Bronchial epithelial cell (primary cell): ENCODE data around the gene RFX6. TPM values are rescaled to one million over a fixed set of nuclear protein-coding genes. Genes with fewer than 3 reads are reported as not detected.

ENCODE experiments used
- DNase-seq: peaks from one replicate; pipeline ENCODE4 v3.0.0-alpha.2; 2010; ENCODE audit warnings: low read depth
- FAIRE-seq: peaks from 2 replicates; lab custom pipeline; 2011; peaks lifted over from hg19 to GRCh38; lab: Jason Lieb, UNC
- H3K27me3 ChIP-seq: 2 replicates; pipeline ENCODE4 v1.5.1; 2011; ENCODE audit warnings: low read length; ENCODE audit not compliant: control insufficient read depth, insufficient read depth
- H3K36me3 ChIP-seq: 2 replicates; pipeline ENCODE4 v1.5.1; 2011; ENCODE audit warnings: low read length; ENCODE audit not compliant: control insufficient read depth, insufficient read depth
- H3K4me3 ChIP-seq: 2 replicates; pipeline ENCODE4 v1.5.1; 2011; ENCODE audit warnings: mild to moderate bottlenecking, low read depth, low read length, control low read depth
- total RNA-seq: library from RNA; depleted of rRNA; stranded (reverse); fragments of >200 nt; gene quantifications from 2 replicates; pipeline ENCODE4 v1.2.1, GENCODE V29; 2014
- TF ChIP-seq, protein P1 (sequence below): IDR thresholded peaks from 2 replicates; pipeline ENCODE4 v1.5.1; 2011; ENCODE audit warnings: mild to moderate bottlenecking, moderate library complexity, low read length, control low read depth, inconsistent platforms; ENCODE audit not compliant: insufficient read depth, severe bottlenecking

The RFX6 gene
- total RNA-seq, 1 donor from 2014 or later = not detected

DNA sequence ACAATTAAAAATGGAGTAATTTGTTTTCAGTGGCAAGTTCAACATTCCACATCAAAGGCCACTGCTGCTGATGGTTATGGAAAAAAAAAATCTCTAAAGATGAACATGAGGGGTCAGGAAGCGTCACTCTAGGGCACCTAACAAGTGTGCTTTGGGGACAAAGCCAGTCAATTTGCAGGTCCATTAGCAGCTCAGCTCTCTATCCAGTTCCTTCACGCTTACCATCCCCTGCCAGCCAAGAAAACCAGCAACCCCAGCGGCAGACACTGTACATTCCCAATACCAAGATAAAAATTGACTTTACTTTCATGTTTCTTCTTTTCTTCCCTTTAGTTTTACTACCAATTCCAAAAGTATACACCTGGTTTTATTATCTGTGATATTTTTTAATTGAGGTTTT, 10.1 kb downstream of the RFX6 start:
- DNase-seq = no peak
- no peaks in the 10 kb centered on the region for H3K27me3 ChIP-seq
- FAIRE-seq = no peak
- no peak overlapping the region for H3K4me3 ChIP-seq
- no peaks in the 10 kb centered on the region for H3K36me3 ChIP-seq
- TF ChIP-seq, protein P1, sequence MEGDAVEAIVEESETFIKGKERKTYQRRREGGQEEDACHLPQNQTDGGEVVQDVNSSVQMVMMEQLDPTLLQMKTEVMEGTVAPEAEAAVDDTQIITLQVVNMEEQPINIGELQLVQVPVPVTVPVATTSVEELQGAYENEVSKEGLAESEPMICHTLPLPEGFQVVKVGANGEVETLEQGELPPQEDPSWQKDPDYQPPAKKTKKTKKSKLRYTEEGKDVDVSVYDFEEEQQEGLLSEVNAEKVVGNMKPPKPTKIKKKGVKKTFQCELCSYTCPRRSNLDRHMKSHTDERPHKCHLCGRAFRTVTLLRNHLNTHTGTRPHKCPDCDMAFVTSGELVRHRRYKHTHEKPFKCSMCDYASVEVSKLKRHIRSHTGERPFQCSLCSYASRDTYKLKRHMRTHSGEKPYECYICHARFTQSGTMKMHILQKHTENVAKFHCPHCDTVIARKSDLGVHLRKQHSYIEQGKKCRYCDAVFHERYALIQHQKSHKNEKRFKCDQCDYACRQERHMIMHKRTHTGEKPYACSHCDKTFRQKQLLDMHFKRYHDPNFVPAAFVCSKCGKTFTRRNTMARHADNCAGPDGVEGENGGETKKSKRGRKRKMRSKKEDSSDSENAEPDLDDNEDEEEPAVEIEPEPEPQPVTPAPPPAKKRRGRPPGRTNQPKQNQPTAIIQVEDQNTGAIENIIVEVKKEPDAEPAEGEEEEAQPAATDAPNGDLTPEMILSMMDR = no peak

DNA sequence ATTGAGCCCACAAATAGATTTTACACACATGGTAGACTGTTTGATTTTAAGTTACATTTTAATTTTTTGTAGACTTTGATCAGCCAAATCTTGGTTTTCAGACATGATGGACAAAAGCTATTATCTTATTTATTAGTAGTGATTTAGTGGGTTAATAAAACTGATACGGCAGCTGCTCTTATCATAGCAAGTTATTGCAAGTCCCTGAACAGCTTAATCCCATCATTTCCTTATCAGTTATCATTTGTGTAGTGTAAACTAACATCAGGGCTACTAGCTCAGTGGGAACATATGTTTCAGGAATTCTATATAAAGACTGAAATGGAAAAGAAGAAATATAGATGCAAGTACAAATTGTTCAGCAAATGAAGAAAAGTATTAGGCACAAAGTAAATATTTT, 10.9 kb downstream of the RFX6 start:
- FAIRE-seq (no peak), DNase-seq (no peak)
- Histone ChIP-seq H3K36me3 (no peaks in the 10 kb centered on the region), H3K4me3 (no peak overlapping the region), H3K27me3 (no peaks in the 10 kb centered on the region)
- TF ChIP-seq, protein P1 = no peak

DNA sequence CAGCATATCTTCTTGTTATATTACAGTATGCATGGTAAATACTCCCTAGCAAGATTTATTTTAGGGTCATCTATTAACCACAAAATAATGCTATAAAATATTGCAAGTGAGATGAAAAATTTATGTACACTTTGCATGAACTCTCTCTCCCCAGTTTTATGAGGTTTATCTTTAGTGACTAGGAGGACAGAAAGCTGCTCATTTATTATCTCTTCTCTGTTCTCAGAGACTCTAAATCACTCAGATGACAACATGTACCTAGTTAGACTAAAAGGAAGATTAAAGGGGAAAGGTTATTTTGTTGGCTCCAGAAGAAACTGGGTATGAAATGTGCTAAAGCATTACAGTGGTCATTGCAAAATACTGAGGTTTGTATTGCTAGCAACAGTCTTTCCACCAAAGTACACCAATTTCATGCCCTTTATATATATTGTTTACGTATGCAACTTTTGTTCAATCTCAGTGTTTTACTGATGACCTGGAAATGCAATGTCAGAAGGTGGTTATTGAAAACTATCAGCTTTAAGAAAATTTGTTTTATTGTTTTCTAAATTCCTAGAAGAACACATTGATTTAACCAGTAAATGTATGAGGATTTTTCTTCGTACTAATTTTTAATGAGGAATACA, 11.8 kb downstream of the RFX6 start:
- DNase-seq (no peak), FAIRE-seq (no peak)
- Histone ChIP-seq H3K4me3 (no peak overlapping the region), H3K27me3 (no peaks in the 10 kb centered on the region), H3K36me3 (no peaks in the 10 kb centered on the region)
- TF ChIP-seq, protein P1 = no peak

DNA sequence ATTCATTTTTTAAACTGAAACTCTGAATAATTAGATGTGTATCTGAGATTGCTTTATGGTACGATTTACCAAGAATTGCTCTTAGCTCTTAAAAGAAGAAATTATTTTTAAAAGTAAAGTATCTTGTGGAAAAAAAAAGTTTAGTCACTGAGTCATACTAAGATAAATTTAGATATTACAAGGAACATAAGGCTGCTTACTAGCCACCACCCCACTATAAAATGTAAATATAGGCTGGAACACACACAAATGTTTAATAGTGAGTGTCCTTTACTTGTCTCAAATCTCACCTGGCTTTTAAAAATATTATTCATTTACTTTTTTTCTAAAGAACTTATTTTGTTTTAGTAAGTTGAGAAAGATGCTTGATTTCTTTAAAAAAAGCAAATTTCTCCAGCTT, 17.6 kb downstream of the RFX6 start:
- FAIRE-seq (no peak), DNase-seq (no peak)
- Histone ChIP-seq H3K4me3 (no peak overlapping the region), H3K36me3 (no peaks in the 10 kb centered on the region), H3K27me3 (no peaks in the 10 kb centered on the region)
- TF ChIP-seq, protein P1 = no peak

DNA sequence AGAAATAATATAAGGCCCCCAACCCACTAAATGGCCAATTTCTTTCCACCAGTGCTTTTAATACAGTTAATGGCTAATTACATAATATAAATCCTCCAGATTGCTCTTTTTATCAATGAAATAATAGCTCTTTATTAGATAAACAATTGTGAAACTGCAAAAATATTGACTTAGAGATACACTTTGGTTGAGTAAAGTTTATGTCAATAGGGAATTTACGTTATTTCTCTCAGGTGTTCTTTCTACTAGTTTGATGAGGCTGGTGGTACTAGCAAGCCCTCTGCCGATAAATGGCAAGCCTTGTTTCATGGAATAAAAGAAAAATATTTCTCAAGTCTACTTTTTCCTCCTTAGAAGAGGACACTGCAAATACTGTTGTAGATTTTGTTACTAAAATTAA, 18.9 kb downstream of the RFX6 start:
- DNase-seq = no peak
- no peaks in the 10 kb centered on the region for H3K36me3 ChIP-seq
- H3K4me3 ChIP-seq = no peak overlapping the region
- TF ChIP-seq, protein P1 = no peak
- no peaks in the 10 kb centered on the region for H3K27me3 ChIP-seq
- no peak for FAIRE-seq

DNA sequence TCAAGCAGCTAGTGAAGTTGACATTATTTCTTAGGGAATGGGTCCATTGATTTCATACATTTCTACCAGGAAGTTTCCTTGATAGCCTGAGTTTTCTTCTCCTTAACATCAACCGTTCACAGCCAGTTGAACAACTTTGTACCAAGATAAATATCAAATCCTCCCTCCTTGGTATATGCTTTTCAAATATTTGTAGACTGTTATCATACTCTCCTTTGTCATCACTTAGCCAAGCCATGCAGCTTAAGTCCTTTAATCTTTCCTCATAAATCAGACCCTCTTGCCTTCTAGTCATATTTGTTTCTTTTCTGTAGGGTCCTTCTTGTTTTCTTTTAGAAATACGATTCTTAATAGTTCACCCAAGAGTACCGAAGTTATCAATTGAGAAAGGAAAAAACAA, 25.6 kb downstream of the RFX6 start:
- no peaks in the 10 kb centered on the region for H3K36me3 ChIP-seq
- H3K4me3 ChIP-seq = no peak overlapping the region
- no peaks in the 10 kb centered on the region for H3K27me3 ChIP-seq
- DNase-seq (no peak), FAIRE-seq (no peak)
- TF ChIP-seq, protein P1 = no peak
